Sigmoid colon (tissue), 7 donors: ENCODE data around the gene SETD1B. TPM values are rescaled to one million over a fixed set of nuclear protein-coding genes. Genes with fewer than 3 reads are reported as not detected.

Source experiments
- DNase-seq: peaks from one replicate; pipeline ENCODE4 v3.0.0-alpha.2; 2019
- H3K27ac ChIP-seq, 4 donors: fragments of 200-600 bp; sonication (generic); one replicate each; pipeline ENCODE4 v1.5.1; 2016 to 2019; ENCODE audit warnings: mild to moderate bottlenecking in 1 of 4
- H3K27me3 ChIP-seq, 3 donors: fragments of 200-600 bp; sonication (generic); one replicate each; pipeline ENCODE4 v1.5.1; 2019; ENCODE audit warnings: mild to moderate bottlenecking in 1 of 3
- H3K36me3 ChIP-seq, 4 donors: fragments of 200-600 bp; sonication (generic); one replicate each; pipeline ENCODE4 v1.5.1; 2016 to 2019
- H3K4me1 ChIP-seq, 4 donors: fragments of 200-600 bp; sonication (generic); one replicate each; pipeline ENCODE4 v1.5.1; 2017 to 2019
- H3K4me3 ChIP-seq, 4 donors: fragments of 200-600 bp; sonication (generic); one replicate each; pipeline ENCODE4 v1.5.1; 2017 to 2019; ENCODE audit warnings: mild to moderate bottlenecking in 2 of 4, moderate library complexity in 1 of 4
- H3K9me3 ChIP-seq, 4 donors: fragments of 200-600 bp in 3 of 4; sonication (generic) in 3 of 4; one replicate each; pipeline versions ENCODE4 v1.5.1 to v1.6.1; 2013 to 2019
- EP300 ChIP-seq, 4 donors: sonication (generic); formaldehyde crosslinking; IDR thresholded peaks; one replicate each; pipeline ENCODE4 v1.6.1; 2017; ENCODE audit warnings: antibody characterized with exemption in 4 of 4
- POLR2A ChIP-seq, 2 donors: fragments of 450-650 bp; IDR thresholded peaks; one replicate each; pipeline ENCODE4 v1.6.1; 2016; ENCODE audit warnings: antibody characterized with exemption in 2 of 2, mild to moderate bottlenecking in 2 of 2, moderate library complexity in 2 of 2
- POLR2AphosphoS5 ChIP-seq, 4 donors: sonication (generic); formaldehyde crosslinking; IDR thresholded peaks; one replicate each; pipeline ENCODE4 v1.6.1; 2017; ENCODE audit warnings: antibody characterized with exemption in 4 of 4
- WGBS, 2 donors: extraction: QIAGEN DNeasy Blood & Tissue Kit; methylation state at CpG; one replicate each; pipeline ENCODE4 v1.1.7; 2013; 5-methylcytosine and 5-hydroxymethylcytosine counted together
- intact Hi-C: fragments of 100-400 bp; cut with DNase I; formaldehyde crosslinking; loops from one replicate; pipeline ENCODE4 v1.15.1; 2023
- polyA plus RNA-seq, 3 donors: library from polyadenylated mRNA; stranded (reverse); fragments of 200-250 nt; gene quantifications; one replicate each; pipeline ENCODE4 v1.2.3, GENCODE V29; 2013
- total RNA-seq, 4 donors: library from RNA; depleted of rRNA; stranded (reverse); fragments of >200 nt; gene quantifications; one replicate each; pipeline ENCODE4 v1.1.0, GENCODE V29; 2016
- TF ChIP-seq, protein P1 (sequence below), 4 experiments: fragments of 450-650 bp in 3 of 4; fragments of 200-600 bp in 1 of 4; IDR thresholded peaks; one replicate each; pipeline ENCODE4 v1.5.1; 2016 to 2019; ENCODE audit warnings: antibody characterized with exemption in 4 of 4, mild to moderate bottlenecking in 3 of 4, moderate library complexity in 2 of 4
- donor health status: healthy with polysubstance abuse.
- donor health status: Bipolar disorder and iron deficiency.
- donor health status: healthy.

The SETD1B gene
- total and polyA plus RNA-seq, 7 donors: 2.4 to 16.9 (median 8.2) TPM

- peak overlapping the region in 2 of 4 donors; percentile 1 to 81 for H3K27ac ChIP-seq
- H3K36me3 ChIP-seq: no peaks in the 10 kb centered on the region
- H3K4me3 ChIP-seq: no peak overlapping the region
- TF ChIP-seq, protein P1, sequence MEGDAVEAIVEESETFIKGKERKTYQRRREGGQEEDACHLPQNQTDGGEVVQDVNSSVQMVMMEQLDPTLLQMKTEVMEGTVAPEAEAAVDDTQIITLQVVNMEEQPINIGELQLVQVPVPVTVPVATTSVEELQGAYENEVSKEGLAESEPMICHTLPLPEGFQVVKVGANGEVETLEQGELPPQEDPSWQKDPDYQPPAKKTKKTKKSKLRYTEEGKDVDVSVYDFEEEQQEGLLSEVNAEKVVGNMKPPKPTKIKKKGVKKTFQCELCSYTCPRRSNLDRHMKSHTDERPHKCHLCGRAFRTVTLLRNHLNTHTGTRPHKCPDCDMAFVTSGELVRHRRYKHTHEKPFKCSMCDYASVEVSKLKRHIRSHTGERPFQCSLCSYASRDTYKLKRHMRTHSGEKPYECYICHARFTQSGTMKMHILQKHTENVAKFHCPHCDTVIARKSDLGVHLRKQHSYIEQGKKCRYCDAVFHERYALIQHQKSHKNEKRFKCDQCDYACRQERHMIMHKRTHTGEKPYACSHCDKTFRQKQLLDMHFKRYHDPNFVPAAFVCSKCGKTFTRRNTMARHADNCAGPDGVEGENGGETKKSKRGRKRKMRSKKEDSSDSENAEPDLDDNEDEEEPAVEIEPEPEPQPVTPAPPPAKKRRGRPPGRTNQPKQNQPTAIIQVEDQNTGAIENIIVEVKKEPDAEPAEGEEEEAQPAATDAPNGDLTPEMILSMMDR (IDR thresholded peaks at IDR 0.05): no peak
- TF ChIP-seq POLR2AphosphoS5 (IDR thresholded peaks at IDR 0.05): no peak
- no peak for TF ChIP-seq EP300 (IDR thresholded peaks at IDR 0.05)
- intact Hi-C loops: loop anchor here (5.0 to 10.0 kb wide), 2 partner anchors 52 to 240 kb away; no protein-coding TSS in a partner anchor
- WGBS, 2 donors: 88 to 92% methylated on average over 14 of the region's 14 CpGs
- peaks cover 0 to 16% (median 12%) of the 10 kb centered on the region in 4 donors for H3K4me1 ChIP-seq
- no peaks in the 10 kb centered on the region for H3K27me3 ChIP-seq
- no peak for DNase-seq
- H3K9me3 ChIP-seq: no peaks in the 10 kb centered on the region
Measured at GRCh38 chr12:121774968-121775474, 28.8 kb upstream of the SETD1B start.

DNA sequence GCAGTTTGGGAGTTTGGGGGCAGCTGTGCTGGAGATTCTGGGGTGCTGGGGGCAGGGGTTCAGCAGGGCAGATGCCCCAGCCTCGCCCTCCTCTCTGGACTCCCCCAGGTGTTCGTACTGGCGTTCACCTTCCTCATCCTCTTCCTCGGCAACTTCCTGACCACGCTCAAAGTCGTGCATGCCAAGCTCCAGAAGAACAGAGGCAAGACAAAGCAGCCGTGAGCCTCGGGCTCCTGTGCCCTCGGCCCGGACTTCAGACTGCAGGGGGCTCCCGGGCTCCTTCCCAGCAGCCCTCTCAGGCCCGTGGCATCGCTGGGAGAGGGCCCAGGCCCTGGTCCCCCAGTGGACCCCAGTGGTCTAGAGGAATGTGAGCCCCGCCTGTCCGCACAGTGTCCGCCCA lies 28.3 kb upstream of the SETD1B start:
- H3K36me3 ChIP-seq: no peaks in the 10 kb centered on the region
- peak overlapping the region in 2 of 4 donors; percentile 1 to 46 for H3K27ac ChIP-seq
- H3K4me1 ChIP-seq: peaks cover 0 to 16% (median 12%) of the 10 kb centered on the region in 4 donors
- no peak overlapping the region for H3K4me3 ChIP-seq
- no peak for DNase-seq
- 86 to 88% methylated on average over 16 of the region's 16 CpGs for WGBS, 2 donors
- no peaks in the 10 kb centered on the region for H3K27me3 ChIP-seq
- TF ChIP-seq EP300 (IDR thresholded peaks at IDR 0.05): no peak
- TF ChIP-seq, protein P1 (IDR thresholded peaks at IDR 0.05): no peak
- no peak for TF ChIP-seq POLR2AphosphoS5 (IDR thresholded peaks at IDR 0.05)
- TF ChIP-seq POLR2A (IDR thresholded peaks at IDR 0.05): no peak
- no peaks in the 10 kb centered on the region for H3K9me3 ChIP-seq
- intact Hi-C loops: loop anchor here (5.0 to 10.0 kb wide), 2 partner anchors 52 to 241 kb away; no protein-coding TSS in a partner anchor

GRCh38 chr12:121776190-121777098 lies 27.4 kb upstream of the SETD1B start:
- no peaks in the 10 kb centered on the region for H3K27me3 ChIP-seq
- intact Hi-C loops: loop anchor here (1.0 to 10.0 kb wide), 4 partner anchors 18 to 242 kb away; no protein-coding TSS in a partner anchor
- H3K36me3 ChIP-seq: no peaks in the 10 kb centered on the region
- TF ChIP-seq, protein P1 (IDR thresholded peaks at IDR 0.05): peak; percentile 52 to 89 (median 80)
- no peak for TF ChIP-seq POLR2A (IDR thresholded peaks at IDR 0.05)
- H3K4me3 ChIP-seq: no peak overlapping the region
- peak overlapping the region in 1 of 4 donors; percentile 46 for H3K27ac ChIP-seq
- H3K9me3 ChIP-seq: no peaks in the 10 kb centered on the region
- peak; percentile 87 for DNase-seq
- peaks cover 0 to 20% (median 16%) of the 10 kb centered on the region in 4 donors for H3K4me1 ChIP-seq
- 18 to 25% methylated on average over 24 of the region's 24 CpGs for WGBS, 2 donors

DNA sequence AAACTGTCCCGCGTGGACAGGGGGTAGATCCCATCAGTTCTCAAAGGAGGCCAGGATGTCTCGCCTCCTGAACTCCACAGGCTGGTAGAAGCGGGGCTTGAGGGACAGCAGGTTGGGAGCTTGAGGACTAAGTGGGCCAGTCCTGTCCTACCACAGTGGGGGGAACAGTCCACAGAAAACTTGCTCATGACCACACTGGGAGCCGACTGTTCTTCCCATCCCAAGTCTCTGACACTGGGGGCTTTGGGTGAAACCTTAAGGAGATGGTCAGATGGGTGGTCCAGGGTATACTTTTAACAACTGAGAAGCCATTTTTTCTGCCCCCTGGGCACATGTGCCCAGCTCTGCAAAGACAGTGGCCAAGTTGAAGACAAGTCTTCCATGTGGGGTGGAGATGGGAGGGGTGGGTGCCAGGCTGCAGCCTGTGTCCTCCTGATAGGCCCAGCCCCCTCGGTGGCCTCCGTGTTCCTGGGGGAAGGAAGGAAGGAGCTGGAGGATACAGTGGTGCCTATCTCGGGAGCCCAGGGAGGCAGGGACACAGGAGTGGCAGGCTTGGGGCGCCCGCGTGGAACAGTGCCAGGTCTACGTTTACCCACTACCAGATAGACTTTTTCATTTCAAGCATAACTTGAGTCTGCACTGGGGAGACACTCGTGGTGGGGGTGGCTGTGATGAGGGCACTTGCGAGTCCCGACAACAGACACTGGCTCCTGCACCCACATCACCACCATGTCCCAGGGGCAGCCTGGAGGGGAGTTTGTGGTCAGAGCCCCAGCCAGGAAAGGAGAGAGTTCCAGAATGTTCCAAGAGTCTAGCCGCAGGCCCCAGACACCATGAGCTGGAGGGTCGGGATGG lies 25.0 kb upstream of the SETD1B start:
- intact Hi-C loops: loop anchor here (5.0 to 10.0 kb wide), 2 partner anchors 49 to 244 kb away; no protein-coding TSS in a partner anchor
- Histone ChIP-seq H3K9me3 (no peaks in the 10 kb centered on the region), H3K4me1 (peaks cover 0 to 23% (median 18%) of the 10 kb centered on the region in 4 donors), H3K27me3 (no peaks in the 10 kb centered on the region), H3K36me3 (no peaks in the 10 kb centered on the region), H3K27ac (no peak overlapping the region), H3K4me3 (no peak overlapping the region)
- 79 to 87% methylated on average over 17 of the region's 17 CpGs for WGBS, 2 donors
- TF ChIP-seq, protein P1 (IDR thresholded peaks at IDR 0.05): no peak
- TF ChIP-seq POLR2AphosphoS5 (IDR thresholded peaks at IDR 0.05) (no peak), EP300 (IDR thresholded peaks at IDR 0.05) (no peak), POLR2A (IDR thresholded peaks at IDR 0.05) (no peak)
- no peak for DNase-seq
